CD4-positive, alpha-beta T cell treated with Interleukin-4 for 1 hour (primary cell): Measurements from ENCODE around the gene TAS2R40.
A peak's percentile ranks its signal among the peaks of the same experiment; 100 is the strongest.

Experiments
- DNase-seq, 2 donors: peaks; one replicate each; pipeline ENCODE4 v3.0.0-alpha.2; 2020 to 2022

TAS2R40 gene

GRCh38 chr7:143225047-143225446, 3.2 kb downstream of the TAS2R40 start:
- no peak for DNase-seq

- no peak for DNase-seq
Measured at GRCh38 chr7:143227806-143228205, 6.0 kb downstream of the TAS2R40 start.

GRCh38 chr7:143229054-143229790, 7.4 kb downstream of the TAS2R40 start:
- DNase-seq, result no peak

- no peak for DNase-seq
Measured at GRCh38 chr7:143230602-143231457, 9.0 kb downstream of the TAS2R40 start.

GRCh38 chr7:143233816-143234532, 12.1 kb downstream of the TAS2R40 start:
- no peak for DNase-seq

- no peak for DNase-seq
Measured at GRCh38 chr7:143234533-143234875, 12.7 kb downstream of the TAS2R40 start.

GRCh38 chr7:143235561-143235960, 13.7 kb downstream of the TAS2R40 start:
- DNase-seq, result no peak

GRCh38 chr7:143236408-143236990, 14.7 kb downstream of the TAS2R40 start:
- no peak for DNase-seq

GRCh38 chr7:143237366-143237765, 15.5 kb downstream of the TAS2R40 start:
- DNase-seq, result no peak

GRCh38 chr7:143238289-143238980, 16.6 kb downstream of the TAS2R40 start:
- DNase-seq, result no peak

GRCh38 chr7:143239813-143240212, 18.0 kb downstream of the TAS2R40 start:
- no peak for DNase-seq

GRCh38 chr7:143240291-143241168, 18.7 kb downstream of the TAS2R40 start:
- DNase-seq, result peak; percentile 81 to 86

GRCh38 chr7:143242306-143242705, 20.5 kb downstream of the TAS2R40 start:
- DNase-seq, result no peak

GRCh38 chr7:143243111-143243510, 21.3 kb downstream of the TAS2R40 start:
- DNase-seq, result no peak

GRCh38 chr7:143243614-143244013, 21.8 kb downstream of the TAS2R40 start:
- no peak for DNase-seq

GRCh38 chr7:143244321-143244720, 22.5 kb downstream of the TAS2R40 start:
- no peak for DNase-seq

- no peak for DNase-seq
Measured at GRCh38 chr7:143245123-143245522, 23.3 kb downstream of the TAS2R40 start.

GRCh38 chr7:143247372-143247771, 25.5 kb downstream of the TAS2R40 start:
- DNase-seq, result no peak

- no peak for DNase-seq
Measured at GRCh38 chr7:143248761-143249354, 27.0 kb downstream of the TAS2R40 start.

- no peak for DNase-seq
Measured at GRCh38 chr7:143250199-143250598, 28.4 kb downstream of the TAS2R40 start.

GRCh38 chr7:143250822-143251221, 29.0 kb downstream of the TAS2R40 start:
- DNase-seq, result peak in 1 of 2 donors; percentile 72
